OCI-LY1 (cell line): ENCODE results near the gene PAX6.

ENCODE experiments used
- H2AFZ ChIP-seq: fragments of 200-600 bp; sonication (generic), shearing (Covaris generic); 2 replicates; pipeline ENCODE4 v1.6.0; 2014; ENCODE audit warnings: antibody characterized with exemption, mild to moderate bottlenecking, low read length
- H3F3A ChIP-seq: fragments of 200-600 bp; sonication (generic), shearing (Covaris generic); 2 replicates; pipeline ENCODE4 v1.6.0; 2014; ENCODE audit warnings: mild to moderate bottlenecking, antibody characterized with exemption, low read length, moderate library complexity; ENCODE audit not compliant: insufficient read depth
- H3K27ac ChIP-seq: fragments of 200-600 bp; sonication (generic); 2 replicates; pipeline ENCODE4 v1.5.1; 2014; ENCODE audit warnings: low read length, mixed run types, mild to moderate bottlenecking, low read depth; ENCODE audit not compliant: poor library complexity, severe bottlenecking
- H3K27me3 ChIP-seq: fragments of 200-600 bp; sonication (generic); 2 replicates; pipeline ENCODE4 v1.6.0; 2014; ENCODE audit warnings: antibody characterized with exemption, mild to moderate bottlenecking, low read length, moderate library complexity; ENCODE audit not compliant: insufficient read depth
- H3K36me3 ChIP-seq: fragments of 200-600 bp; sonication (generic); 2 replicates; pipeline ENCODE4 v1.6.1; 2014; ENCODE audit warnings: mild to moderate bottlenecking, antibody characterized with exemption, low read length, moderate library complexity, mixed read lengths; ENCODE audit not compliant: insufficient read depth
- H3K4me1 ChIP-seq: fragments of 200-600 bp; sonication (generic); 2 replicates; pipeline ENCODE4 v1.5.1; 2014; ENCODE audit warnings: mild to moderate bottlenecking, low read length, moderate library complexity; ENCODE audit not compliant: insufficient read depth, severe bottlenecking
- H3K4me2 ChIP-seq: fragments of 200-600 bp; sonication (generic), shearing (Covaris generic); 2 replicates; pipeline ENCODE4 v1.6.1; 2014; ENCODE audit warnings: low read length
- H3K4me3 ChIP-seq: fragments of 200-600 bp; sonication (generic); 2 replicates; pipeline ENCODE4 v1.5.1; 2014; ENCODE audit warnings: low read length, low read depth, mild to moderate bottlenecking, mixed read lengths; ENCODE audit not compliant: poor library complexity, severe bottlenecking
- H3K79me2 ChIP-seq: fragments of 200-600 bp; shearing (Covaris generic); 2 replicates; pipeline ENCODE4 v1.6.1; 2016; ENCODE audit warnings: mixed run types, low read length, mixed read lengths; ENCODE audit not compliant: insufficient read depth
- H3K9ac ChIP-seq: fragments of 200-600 bp; sonication (generic), shearing (Covaris generic); 2 replicates; pipeline ENCODE4 v1.6.1; 2014; ENCODE audit warnings: mild to moderate bottlenecking, low read length, mixed read lengths
- H3K9me2 ChIP-seq: fragments of 200-600 bp; sonication (generic), shearing (Covaris generic); 2 replicates; pipeline ENCODE4 v1.6.1; 2014; ENCODE audit warnings: low read depth, mild to moderate bottlenecking, low read length, mixed read lengths
- H3K9me3 ChIP-seq: fragments of 200-600 bp; shearing (Covaris generic); 2 replicates; pipeline ENCODE4 v1.6.1; 2014; ENCODE audit warnings: low read length, mixed read lengths
- H4K20me1 ChIP-seq: fragments of 200-600 bp; sonication (generic), shearing (Covaris generic); 2 replicates; pipeline ENCODE4 v1.6.0; 2016; ENCODE audit warnings: mild to moderate bottlenecking, low read length; ENCODE audit not compliant: insufficient read depth
- EZH2 ChIP-seq: fragments of 200-600 bp; sonication (generic), shearing (Covaris generic); IDR thresholded peaks from 2 replicates; pipeline ENCODE4 v1.8.0; 2017; ENCODE audit warnings: borderline replicate concordance, mixed run types, mild to moderate bottlenecking, antibody characterized with exemption, low read length, moderate library complexity, mixed read lengths
- TF ChIP-seq, protein P1 (sequence below): fragments of 200-600 bp; sonication (generic), shearing (Covaris generic); IDR thresholded peaks from 2 replicates; pipeline ENCODE4 v1.5.1; 2017; ENCODE audit warnings: mild to moderate bottlenecking, antibody characterized with exemption, low read length, moderate library complexity, mixed read lengths

PAX6 gene

DNA sequence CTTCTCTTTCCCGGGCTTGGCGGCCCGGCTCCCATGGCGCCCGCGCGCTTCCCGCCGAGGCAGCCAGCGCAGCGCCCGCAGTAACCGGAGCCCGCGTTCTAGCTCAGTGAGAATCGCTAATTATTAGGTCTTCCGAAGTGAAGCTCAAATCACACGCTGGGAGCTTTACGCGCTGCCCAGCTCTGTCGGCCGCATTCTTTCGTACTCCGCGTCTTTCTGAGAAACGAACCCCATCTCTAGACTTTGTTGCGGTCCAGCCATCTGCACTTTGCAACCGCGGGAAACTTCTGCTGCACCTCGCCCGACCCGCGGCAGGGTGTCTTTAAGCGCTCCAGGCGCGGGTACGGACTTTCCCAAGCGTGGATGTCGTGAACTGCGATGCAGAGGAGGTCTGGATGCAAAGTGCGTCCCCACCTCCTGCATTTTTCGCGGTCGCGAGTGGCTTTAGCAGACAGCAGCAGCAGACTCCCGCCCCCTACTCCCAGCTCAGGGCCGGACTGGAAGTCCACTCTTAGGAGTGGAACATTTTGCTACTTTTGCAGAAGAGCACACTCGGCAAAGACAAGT is 6.0 kb upstream of the PAX6 start:
- no peaks in the 10 kb centered on the region for H3K36me3 ChIP-seq
- no peaks in the 10 kb centered on the region for H4K20me1 ChIP-seq
- H3K79me2 ChIP-seq, result no peaks in the 10 kb centered on the region
- no peak overlapping the region for H3K27ac ChIP-seq
- no peak overlapping the region for H3K4me2 ChIP-seq
- H3K4me1 ChIP-seq, result peaks cover 4% of the 10 kb centered on the region
- no peaks in the 10 kb centered on the region for H3F3A ChIP-seq
- H3K27me3 ChIP-seq, result no peaks in the 10 kb centered on the region
- no peaks in the 10 kb centered on the region for H3K9me2 ChIP-seq
- no peak overlapping the region for H3K9ac ChIP-seq
- no peak overlapping the region for H3K4me3 ChIP-seq
- no peaks in the 10 kb centered on the region for H3K9me3 ChIP-seq
- no peak overlapping the region for H2AFZ ChIP-seq
- TF ChIP-seq, protein P1, sequence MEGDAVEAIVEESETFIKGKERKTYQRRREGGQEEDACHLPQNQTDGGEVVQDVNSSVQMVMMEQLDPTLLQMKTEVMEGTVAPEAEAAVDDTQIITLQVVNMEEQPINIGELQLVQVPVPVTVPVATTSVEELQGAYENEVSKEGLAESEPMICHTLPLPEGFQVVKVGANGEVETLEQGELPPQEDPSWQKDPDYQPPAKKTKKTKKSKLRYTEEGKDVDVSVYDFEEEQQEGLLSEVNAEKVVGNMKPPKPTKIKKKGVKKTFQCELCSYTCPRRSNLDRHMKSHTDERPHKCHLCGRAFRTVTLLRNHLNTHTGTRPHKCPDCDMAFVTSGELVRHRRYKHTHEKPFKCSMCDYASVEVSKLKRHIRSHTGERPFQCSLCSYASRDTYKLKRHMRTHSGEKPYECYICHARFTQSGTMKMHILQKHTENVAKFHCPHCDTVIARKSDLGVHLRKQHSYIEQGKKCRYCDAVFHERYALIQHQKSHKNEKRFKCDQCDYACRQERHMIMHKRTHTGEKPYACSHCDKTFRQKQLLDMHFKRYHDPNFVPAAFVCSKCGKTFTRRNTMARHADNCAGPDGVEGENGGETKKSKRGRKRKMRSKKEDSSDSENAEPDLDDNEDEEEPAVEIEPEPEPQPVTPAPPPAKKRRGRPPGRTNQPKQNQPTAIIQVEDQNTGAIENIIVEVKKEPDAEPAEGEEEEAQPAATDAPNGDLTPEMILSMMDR, result no peak
- TF ChIP-seq EZH2, result no peak

DNA sequence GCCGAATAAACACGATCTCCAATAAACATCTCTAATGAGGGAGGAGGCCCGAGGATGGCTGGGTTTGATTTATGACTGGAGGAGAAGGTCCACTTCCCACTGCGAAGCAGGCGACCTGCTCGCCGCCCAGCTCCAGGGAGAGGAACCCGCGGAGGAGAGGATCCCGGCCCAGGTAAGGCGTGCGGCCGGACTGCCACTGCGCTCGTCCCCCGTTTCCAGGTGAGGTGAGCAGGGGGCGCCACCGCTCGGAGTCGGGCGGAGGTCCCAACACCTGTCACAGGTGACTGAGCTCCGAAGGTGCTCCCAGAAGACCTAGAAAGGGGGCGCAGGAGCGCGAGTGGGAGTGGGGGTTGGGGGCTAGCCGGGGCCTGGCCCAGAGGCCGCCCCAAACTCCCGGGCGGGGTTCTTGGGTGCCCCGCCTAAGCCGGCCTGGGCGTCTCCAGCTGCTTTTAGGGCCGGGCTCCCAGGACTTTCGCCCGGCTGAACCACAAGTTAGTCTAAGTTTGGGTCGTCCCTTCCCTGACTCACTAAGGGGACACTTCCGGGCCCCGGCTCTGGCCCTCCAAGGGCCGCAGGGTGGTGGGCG is 5.4 kb upstream of the PAX6 start:
- H3F3A ChIP-seq, result no peaks in the 10 kb centered on the region
- no peaks in the 10 kb centered on the region for H3K79me2 ChIP-seq
- TF ChIP-seq, protein P1, result no peak
- TF ChIP-seq EZH2, result no peak
- no peaks in the 10 kb centered on the region for H3K36me3 ChIP-seq
- H3K4me1 ChIP-seq, result peaks cover 4% of the 10 kb centered on the region
- H2AFZ ChIP-seq, result no peak overlapping the region
- H3K27me3 ChIP-seq, result no peaks in the 10 kb centered on the region
- H3K27ac ChIP-seq, result no peak overlapping the region
- no peaks in the 10 kb centered on the region for H3K9me3 ChIP-seq
- H3K9ac ChIP-seq, result no peak overlapping the region
- H4K20me1 ChIP-seq, result no peaks in the 10 kb centered on the region
- H3K4me3 ChIP-seq, result no peak overlapping the region
- H3K9me2 ChIP-seq, result no peaks in the 10 kb centered on the region
- no peak overlapping the region for H3K4me2 ChIP-seq

DNA sequence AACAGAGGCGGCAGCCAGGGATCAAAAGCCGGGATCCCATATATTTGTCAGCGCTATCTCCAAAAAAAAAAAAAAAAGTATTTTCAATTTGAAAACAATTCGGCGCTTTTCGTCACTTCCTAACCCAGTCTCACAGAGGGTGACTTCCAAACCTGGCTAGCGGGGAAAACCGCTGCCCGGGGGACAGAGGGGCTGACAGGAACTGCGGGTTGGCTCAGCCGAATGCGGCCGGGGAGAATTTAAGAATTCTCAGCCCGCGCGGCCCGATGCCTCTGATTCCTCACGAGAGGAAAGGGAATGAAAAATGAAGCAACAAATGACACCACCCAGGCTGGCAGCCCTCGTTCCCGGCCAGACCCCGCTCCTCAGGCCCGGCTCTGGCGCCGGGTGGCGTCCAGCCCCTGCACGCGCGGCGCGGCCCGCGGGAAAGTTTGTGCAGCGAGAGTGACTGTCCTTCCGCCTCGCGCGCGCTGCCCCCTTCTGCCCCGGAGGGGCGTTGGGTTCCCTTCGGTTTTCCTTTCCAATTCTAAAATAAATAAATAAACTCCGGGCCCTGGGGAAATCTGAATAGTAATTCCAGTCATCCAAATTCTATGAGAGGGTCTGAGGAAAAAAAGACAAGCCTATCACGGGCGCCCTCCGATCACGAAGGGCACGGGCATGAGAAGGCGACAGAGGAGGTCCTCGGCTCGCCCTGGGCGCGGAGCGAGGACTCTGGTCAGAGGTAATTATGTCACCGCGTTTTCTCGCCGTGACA is 4.8 kb upstream of the PAX6 start:
- no peaks in the 10 kb centered on the region for H3F3A ChIP-seq
- H3K4me1 ChIP-seq, result peaks cover 4% of the 10 kb centered on the region
- H3K4me2 ChIP-seq, result no peak overlapping the region
- TF ChIP-seq, protein P1, result no peak
- TF ChIP-seq EZH2, result no peak
- no peaks in the 10 kb centered on the region for H3K79me2 ChIP-seq
- no peaks in the 10 kb centered on the region for H3K36me3 ChIP-seq
- no peaks in the 10 kb centered on the region for H4K20me1 ChIP-seq
- no peak overlapping the region for H3K27ac ChIP-seq
- H3K9me3 ChIP-seq, result no peaks in the 10 kb centered on the region
- H3K27me3 ChIP-seq, result no peaks in the 10 kb centered on the region
- H3K9me2 ChIP-seq, result no peaks in the 10 kb centered on the region
- no peak overlapping the region for H3K4me3 ChIP-seq
- no peak overlapping the region for H2AFZ ChIP-seq
- H3K9ac ChIP-seq, result no peak overlapping the region
